NCI-H2227 (cell line): ENCODE data around the gene TBC1D24.
A peak's percentile ranks its signal among the peaks of the same experiment; 100 is the strongest.

ENCODE experiments used
- DNase-seq: peaks from one replicate; lab custom pipeline; 2025; ENCODE audit not compliant: unreplicated experiment; lab: John Stamatoyannopoulos, UW

The TBC1D24 gene

DNA sequence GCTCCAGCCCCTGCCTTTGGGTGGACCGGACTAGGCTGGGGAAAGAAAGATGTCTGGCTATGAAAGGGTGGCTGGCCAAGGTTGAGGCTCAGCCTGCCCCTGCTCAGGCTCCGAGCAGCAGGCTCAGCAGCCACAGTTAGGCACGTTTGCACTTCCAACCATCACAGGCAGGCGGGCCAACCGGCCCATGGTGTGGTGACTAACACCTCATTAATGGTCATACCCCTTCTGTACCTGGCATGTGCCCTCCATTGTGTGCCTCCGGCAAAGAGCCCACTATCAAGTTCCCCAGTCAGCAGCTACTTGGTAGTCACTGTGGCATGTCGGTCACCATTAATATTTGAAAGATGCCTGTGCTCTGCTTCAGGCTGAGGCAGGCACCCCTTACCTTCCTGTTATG, 6.7 kb downstream of the TBC1D24 start:
- DNase-seq, result no peak

DNA sequence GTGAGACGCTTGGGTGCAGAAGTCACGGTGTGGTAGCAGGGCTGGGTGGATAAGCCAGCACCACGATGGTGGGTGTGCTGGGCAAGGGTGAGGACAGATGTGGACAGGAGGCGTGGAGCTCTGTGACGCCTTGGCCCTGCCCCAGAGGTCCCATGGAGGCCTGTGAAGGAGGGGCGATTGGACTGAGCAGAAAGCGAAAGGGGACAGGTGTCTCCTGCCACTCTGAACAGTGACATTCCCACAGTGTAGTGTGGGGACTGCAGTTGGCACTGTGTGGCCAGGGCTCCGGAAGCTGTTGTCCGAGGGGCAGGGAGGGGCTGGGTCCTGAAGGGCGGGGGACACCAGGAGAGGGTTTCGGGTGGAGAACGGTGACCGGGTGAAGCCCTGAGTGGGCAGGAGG, 7.3 kb downstream of the TBC1D24 start:
- no peak for DNase-seq

DNA sequence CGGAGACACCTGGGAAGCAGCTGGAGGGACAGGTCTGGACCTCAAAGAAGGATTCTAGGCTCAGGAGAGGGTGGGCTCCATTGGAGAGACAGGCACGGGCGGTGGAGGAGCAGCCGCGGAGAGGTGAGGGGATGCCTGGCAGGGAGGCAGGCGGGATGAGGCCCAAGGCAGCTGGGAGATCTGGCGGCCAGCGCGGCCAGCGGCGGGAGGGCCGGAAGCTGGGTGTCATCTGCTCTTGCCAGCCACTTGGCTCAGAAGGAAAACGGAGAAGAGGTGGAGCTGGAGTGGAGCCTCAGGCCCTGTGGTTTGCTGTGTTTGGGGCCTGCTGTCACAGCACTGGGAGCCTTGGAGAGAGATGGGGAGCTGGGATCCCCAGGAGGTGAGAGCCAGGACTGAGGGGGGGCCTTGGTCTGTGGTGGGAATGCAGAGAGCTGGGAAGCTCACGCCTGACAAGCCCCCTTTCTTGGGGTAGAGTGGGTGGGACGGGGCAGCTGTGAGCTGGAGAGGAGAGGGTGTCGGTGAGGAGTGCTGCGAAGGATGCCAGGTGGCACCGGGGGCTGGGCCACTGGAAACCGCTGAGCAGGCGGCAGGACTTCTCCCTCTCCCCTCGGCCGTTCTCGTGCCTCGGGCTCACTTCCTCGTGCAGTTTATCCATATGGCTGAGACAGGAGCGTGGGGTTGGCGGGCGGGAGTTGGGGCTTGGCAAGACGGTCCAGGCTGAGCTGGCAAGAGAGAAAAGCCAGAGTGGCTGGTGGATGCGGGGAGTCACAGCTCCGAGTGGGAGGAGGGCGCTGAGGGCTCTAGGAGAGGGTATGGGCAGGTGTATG, 8.0 kb downstream of the TBC1D24 start:
- peak; percentile 53 for DNase-seq

DNA sequence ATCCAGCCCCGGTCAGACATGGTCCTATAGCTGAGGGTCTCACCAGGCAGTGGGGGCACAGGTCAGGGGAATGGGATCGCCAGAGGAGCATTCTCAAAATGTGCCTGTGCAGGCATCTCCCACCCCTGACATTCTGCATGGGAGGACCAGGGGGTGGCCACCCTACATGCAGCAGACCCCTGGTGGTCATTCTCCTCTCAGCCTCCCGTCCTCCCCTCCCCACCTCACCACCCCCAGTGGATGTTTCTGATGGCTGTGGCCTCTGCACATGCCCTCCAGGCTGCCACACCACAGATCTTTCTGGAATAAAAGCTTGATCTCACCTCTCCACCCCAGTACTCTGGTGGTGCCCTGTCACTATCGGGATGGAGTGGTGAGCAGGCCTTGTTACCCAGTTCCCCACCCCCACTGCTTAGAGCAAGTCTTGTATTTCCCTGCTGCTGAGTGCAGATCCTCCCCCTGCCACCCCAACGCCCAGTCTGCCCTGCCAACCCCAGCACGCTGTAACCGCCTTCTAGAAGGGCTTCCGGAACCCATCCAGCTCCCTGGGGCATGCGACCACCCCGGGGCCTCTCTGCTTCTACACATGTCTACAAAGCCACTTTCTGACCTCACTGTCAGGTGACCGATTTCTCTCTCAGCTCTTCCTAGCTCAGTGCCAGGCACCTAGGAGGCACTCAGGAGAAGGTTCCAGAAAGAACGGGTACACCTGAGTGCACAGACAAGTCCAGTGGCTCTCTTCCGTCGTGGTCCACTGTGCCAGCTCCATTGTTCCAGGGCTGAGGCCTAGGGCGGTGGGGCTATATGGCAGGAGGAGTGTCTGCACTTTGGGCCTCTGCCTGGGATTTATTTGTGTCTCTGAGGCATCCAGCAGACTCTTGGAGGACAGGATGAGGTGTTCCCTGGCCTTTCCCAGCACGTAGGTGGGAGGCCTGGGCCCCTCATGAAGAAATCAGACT, 9.3 kb downstream of the TBC1D24 start:
- no peak for DNase-seq

GRCh38 chr16:2484898-2485508, 10.1 kb downstream of the TBC1D24 start:
- no peak for DNase-seq

DNA sequence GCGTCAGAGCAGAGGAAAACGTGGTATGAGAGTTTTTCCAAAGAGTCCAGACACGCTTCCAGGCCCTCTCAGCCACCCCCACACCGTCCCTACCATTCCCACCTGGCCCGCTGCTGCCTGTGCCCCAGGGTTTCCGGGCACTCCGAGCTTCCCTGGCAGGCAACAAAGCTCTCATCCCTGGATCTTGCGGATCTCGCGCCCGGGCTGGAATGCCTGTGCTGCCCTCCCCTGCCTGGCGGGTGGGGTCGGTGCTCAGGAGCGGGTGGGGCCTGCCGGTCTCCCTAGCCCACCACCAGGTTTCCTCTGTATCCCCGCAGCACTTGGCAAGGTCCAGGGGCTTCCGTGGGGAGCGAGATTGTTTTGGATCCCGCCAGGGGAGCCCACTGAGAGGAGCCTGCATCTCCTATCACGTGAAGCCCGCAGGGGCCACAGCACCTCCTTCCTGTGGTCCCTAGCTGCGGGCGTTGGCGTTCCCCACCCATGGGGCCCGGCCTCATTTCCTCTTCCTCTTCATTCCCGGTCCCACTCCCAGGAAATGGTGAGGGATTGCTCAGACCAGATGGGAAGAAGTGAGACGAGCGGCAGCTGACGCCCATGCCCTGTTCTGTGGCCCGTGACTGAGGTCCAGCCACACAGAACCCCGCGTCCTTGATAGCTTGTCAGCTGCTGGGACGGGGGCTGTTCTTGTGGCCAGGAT, 11.0 kb downstream of the TBC1D24 start:
- no peak for DNase-seq

GRCh38 chr16:2486645-2487516, 12.0 kb downstream of the TBC1D24 start:
- peak; percentile 51 for DNase-seq

DNA sequence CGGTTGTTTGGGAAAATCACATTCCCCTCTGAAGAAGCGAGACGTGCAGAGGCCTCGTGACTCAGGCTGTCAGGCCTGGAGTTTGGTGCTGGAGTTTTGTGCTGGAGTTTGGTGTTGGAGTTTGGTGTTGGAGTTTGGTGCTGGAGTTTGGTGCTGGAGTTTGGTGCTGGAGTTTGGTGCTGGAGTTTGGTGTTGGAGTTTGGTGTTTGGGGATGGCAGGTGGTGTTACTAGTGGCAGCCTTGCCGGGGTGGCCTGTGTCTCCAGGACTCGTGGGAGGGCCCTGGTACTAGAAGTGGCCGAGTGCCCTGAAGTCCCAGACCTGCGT, 12.6 kb downstream of the TBC1D24 start:
- no peak for DNase-seq

- DNase-seq, result no peak
These were observed 13.1 kb downstream of the TBC1D24 start for GRCh38 chr16:2487903-2488531.

- no peak for DNase-seq
These were observed 14.7 kb downstream of the TBC1D24 start for GRCh38 chr16:2489581-2489980.

- no peak for DNase-seq
These were observed 15.5 kb downstream of the TBC1D24 start for GRCh38 chr16:2490190-2491105.

DNA sequence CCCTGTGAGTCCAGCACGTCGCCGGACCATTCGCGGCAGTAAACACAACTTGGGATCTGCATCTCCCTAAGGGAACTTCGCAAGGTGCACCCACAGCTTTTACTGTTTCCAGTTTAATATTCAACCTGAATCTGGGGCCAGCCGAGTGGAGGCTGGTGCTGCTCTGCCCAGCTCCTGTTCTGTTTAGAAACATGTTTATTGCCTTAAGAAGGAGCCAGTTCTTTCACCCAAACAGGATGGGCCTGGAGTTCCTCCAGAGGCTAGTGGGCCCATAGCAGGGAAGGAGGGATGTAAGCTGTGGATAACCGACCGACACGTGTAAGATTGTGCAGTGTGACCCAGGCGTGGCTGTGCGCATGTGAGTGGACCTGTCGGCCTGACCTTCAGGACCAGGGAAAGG, 17.4 kb downstream of the TBC1D24 start:
- DNase-seq, result no peak

GRCh38 chr16:2493605-2494004, 18.7 kb downstream of the TBC1D24 start:
- DNase-seq, result no peak

GRCh38 chr16:2494616-2495015, 19.7 kb downstream of the TBC1D24 start:
- no peak for DNase-seq

DNA sequence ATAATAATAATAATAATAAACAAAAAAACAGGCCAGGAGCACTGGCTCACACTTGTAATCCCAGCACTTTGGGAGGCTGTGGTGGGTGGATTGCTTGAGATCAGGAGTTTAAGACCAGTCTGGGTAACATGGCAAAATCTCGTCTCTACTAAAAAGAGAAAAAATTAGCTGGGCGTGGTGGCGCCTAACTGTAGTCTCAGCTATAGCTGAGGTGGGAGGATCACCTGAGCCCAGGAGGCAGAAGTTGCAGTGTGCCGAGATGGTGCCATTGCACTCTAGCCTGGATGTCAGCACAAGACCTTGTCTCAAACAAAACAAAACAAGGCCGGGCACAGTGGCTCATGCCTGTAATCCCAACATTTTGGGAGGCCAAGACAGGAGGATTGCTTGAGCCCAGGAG, 20.1 kb downstream of the TBC1D24 start:
- no peak for DNase-seq

DNA sequence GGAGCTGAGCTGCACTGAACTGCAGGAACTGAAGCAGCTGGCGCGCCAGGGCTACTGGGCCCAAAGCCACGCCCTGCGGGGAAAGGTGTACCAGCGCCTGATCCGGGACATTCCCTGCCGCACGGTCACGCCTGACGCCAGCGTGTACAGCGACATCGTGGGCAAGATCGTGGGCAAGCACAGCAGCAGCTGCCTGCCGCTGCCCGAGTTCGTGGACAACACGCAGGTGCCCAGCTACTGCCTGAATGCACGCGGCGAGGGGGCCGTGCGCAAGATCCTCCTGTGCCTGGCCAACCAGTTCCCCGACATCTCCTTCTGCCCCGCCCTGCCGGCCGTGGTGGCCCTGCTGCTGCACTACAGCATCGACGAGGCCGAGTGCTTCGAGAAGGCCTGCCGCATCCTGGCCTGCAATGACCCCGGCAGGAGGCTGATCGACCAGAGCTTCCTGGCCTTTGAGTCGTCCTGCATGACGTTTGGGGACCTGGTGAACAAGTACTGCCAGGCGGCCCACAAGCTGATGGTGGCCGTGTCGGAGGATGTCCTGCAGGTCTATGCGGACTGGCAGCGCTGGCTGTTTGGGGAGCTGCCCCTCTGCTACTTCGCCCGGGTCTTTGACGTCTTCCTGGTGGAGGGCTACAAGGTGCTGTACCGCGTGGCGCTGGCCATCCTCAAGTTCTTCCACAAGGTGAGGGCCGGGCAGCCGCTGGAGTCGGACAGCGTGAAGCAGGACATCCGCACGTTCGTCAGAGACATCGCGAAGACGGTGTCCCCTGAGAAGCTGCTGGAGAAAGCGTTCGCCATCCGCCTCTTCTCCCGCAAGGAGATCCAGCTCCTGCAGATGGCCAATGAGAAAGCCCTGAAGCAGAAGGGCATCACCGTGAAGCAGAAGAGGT, 21.5 kb downstream of the TBC1D24 start:
- DNase-seq, result no peak

- no peak for DNase-seq
These were observed 22.2 kb downstream of the TBC1D24 start for GRCh38 chr16:2497116-2497630.
